ENCODE data around the gene GLI3.

- TF ChIP-seq CTCF (IDR thresholded peaks at IDR 0.05), result no peak
- no peak for TF ChIP-seq POLR2A (IDR thresholded peaks at IDR 0.05)
Measured at GRCh38 chr7:42234736-42235135, 2.3 kb downstream of the GLI3 start.
